AG09309 (cell line): ENCODE measurements around the gene MX2.

Experiments
- DNase-seq: peaks from one replicate; pipeline ENCODE4 v3.0.0-alpha.2; 2010; ENCODE audit warnings: low read depth
- H3K4me3 ChIP-seq: 2 replicates; pipeline ENCODE4 v1.5.1; 2011; ENCODE audit warnings: mild to moderate bottlenecking, low read depth, low read length, moderate library complexity; ENCODE audit not compliant: control insufficient read depth
- TF ChIP-seq, protein P1 (sequence below): IDR thresholded peaks from 2 replicates; pipeline ENCODE4 v1.5.1; 2011; ENCODE audit warnings: mild to moderate bottlenecking, low read depth, low read length, inconsistent platforms; ENCODE audit not compliant: insufficient read depth, control insufficient read depth; ENCODE audit errors: missing control alignments

Gene MX2

DNA sequence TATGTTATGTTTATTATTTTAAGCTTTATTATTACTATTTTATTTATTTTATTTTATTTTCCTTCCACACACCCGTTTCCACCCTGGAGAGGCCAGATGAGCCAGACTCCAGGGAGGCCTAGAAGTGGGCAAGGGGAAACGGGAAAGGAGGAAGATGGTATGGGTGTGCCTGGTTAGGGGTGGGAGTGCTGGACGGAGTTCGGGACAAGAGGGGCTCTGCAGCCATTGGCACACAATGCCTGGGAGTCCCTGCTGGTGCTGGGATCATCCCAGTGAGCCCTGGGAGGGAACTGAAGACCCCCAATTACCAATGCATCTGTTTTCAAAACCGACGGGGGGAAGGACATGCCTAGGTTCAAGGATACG lies 63.7 kb downstream of the MX2 start:
- peak overlapping the region; percentile 59 for H3K4me3 ChIP-seq
- TF ChIP-seq, protein P1, sequence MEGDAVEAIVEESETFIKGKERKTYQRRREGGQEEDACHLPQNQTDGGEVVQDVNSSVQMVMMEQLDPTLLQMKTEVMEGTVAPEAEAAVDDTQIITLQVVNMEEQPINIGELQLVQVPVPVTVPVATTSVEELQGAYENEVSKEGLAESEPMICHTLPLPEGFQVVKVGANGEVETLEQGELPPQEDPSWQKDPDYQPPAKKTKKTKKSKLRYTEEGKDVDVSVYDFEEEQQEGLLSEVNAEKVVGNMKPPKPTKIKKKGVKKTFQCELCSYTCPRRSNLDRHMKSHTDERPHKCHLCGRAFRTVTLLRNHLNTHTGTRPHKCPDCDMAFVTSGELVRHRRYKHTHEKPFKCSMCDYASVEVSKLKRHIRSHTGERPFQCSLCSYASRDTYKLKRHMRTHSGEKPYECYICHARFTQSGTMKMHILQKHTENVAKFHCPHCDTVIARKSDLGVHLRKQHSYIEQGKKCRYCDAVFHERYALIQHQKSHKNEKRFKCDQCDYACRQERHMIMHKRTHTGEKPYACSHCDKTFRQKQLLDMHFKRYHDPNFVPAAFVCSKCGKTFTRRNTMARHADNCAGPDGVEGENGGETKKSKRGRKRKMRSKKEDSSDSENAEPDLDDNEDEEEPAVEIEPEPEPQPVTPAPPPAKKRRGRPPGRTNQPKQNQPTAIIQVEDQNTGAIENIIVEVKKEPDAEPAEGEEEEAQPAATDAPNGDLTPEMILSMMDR, result no peak
- DNase-seq, result no peak

DNA sequence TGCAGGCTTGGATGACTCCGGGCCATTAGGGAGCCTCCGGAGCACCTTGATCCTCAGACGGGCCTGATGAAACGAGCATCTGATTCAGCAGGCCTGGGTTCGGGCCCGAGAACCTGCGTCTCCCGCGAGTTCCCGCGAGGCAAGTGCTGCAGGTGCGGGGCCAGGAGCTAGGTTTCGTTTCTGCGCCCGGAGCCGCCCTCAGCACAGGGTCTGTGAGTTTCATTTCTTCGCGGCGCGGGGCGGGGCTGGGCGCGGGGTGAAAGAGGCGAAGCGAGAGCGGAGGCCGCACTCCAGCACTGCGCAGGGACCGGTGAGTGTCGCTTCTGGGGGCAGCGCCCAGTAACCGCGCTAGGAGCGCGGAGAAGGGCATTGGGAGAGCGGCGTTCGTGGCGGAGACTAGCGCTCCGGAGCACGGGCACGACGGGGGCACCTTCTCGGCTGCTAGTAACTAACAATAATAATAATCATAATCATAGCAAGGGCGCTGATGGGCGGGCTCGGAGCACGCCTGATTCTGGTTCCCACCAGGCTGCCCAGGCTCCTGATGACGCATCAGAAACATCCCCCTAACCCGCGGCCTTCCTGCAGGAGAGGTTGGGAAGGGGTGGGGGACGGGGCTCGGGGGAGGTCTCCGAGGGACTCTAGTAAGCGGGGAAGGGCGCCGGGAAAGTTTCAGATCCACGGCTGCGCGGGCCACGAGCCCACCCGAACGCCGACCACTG lies 64.3 kb downstream of the MX2 start, which contains the start of gene MX1:
MX1 (plus strand) TSS at position 286 of the 722 bp plus-strand sequence. CDS start 5,832 bp downstream, outside the sequence.
- H3K4me3 ChIP-seq, result peak within 1 kb of the TSS; percentile 59
- TF ChIP-seq, protein P1, result no peak
- no peak for DNase-seq

DNA sequence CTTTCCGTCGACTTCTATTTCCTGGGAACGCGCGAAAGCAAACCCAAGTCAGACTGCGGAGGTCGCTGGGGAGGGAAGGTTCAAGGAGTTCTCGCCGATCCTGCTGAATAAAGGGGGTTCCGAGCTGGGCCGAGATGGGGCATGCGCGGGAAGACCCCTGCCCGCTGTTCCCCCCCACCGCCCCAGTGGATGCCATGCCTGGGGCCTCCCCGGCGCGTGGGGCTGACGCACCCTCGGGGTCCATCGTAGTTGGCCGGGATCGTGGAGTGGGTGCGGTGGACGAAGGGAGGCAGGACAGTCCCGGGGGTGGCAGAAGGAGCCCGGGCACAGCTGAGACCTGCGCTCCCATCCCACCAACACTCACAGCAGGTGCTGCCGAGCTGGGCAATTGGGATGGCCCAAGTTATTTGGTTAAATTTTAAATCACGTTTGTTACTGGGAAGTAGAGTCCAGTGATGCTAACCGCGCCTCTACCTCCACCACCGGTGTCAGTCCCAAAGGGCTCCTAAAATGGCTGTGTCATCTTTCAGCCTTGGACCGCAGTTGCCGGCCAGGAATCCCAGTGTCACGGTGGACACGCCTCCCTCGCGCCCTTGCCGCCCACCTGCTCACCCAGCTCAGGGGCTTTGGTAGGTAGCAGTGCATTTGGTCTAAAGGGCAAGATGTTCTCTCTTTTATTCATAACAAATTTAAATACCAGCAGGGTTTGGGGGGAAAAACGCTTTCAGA lies 65.0 kb downstream of the MX2 start:
- no peak for DNase-seq

DNA sequence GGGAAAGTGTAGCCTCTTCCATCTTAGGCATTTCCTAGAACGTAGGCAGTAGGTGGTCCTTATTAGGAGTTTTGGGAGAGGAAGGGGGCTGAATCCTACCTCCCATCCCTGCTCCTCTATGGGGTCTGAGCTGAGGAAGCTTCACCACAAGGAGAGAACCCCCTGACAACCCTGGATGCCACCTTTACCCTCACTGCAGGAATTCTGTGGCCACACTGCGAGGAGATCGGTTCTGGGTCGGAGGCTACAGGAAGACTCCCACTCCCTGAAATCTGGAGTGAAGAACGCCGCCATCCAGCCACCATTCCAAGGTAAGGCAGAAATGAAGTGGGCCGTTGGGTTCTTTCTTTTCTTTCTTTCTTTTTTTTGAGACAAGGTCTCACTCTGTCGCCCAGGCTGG lies 65.7 kb downstream of the MX2 start:
- no peak for DNase-seq
- no peak overlapping the region for H3K4me3 ChIP-seq
- TF ChIP-seq, protein P1, result no peak

More for the DNA sequence above, 65.0 kb downstream of the MX2 start:
- H3K4me3 ChIP-seq, result peak overlapping the region; percentile 59
- TF ChIP-seq, protein P1, result no peak

DNA sequence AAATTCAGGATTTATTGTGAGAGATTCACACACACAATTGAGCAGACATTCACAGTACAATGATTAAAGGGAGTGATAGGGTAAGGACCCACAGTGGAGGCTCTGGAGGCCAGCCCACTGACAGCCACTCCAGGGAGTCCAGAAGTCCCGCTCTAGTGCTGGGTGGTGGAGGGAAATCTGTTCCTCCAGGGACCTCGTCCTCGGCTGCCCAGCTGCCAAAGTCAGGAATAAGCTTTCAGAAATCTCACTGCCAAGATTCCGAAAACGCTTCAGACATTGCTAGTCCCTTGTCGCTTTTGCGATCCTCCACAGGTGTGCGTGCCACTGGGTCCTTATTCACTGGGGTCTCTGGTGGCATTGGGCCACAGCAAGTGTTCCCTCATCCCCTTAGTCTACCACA lies 66.5 kb downstream of the MX2 start:
- TF ChIP-seq, protein P1, result no peak
- H3K4me3 ChIP-seq, result no peak overlapping the region
- DNase-seq, result no peak

DNA sequence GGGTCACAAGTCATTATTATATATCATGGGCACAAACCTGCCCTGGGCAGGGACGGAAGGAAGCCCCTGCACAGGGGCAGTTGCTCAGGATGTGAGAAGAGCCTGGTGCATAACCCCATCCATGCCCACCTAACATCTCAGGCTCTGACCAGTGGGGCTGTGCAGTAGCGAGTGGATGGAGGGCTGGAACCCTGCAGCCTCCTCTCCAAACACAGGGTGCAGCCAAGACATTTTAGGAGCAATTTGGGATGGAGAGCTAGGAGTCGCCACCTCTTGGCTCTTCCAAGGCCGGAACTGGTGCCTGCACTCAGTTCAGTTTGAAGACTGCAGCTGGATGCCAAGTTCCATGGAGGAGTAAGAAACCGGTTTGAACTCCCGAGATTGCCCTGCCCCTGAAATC lies 67.0 kb downstream of the MX2 start:
- no peak for DNase-seq
- TF ChIP-seq, protein P1, result no peak
- H3K4me3 ChIP-seq, result no peak overlapping the region
